H1 (cell line): ENCODE measurements around the gene LSM10. TPM values are rescaled to one million over a fixed set of nuclear protein-coding genes. Genes with fewer than 3 reads are reported as not detected.

ENCODE experiments used
- CTBP2 ChIP-seq: IDR thresholded peaks from 2 replicates; pipeline ENCODE4 v1.7.0; 2011; ENCODE audit warnings: borderline replicate concordance, mild to moderate bottlenecking, moderate library complexity, mixed read lengths, low read length; ENCODE audit not compliant: insufficient read depth, insufficient read length
- FOSL1 ChIP-seq: IDR thresholded peaks from 2 replicates; pipeline ENCODE4 v1.6.1; 2011; ENCODE audit warnings: mild to moderate bottlenecking, low read depth, low read length, moderate library complexity; ENCODE audit not compliant: insufficient read depth
- JUND ChIP-seq: IDR thresholded peaks from 2 replicates; pipeline ENCODE4 v1.6.1; 2011; ENCODE audit warnings: mild to moderate bottlenecking, improper control_type of control experiment, low read length
- MAFK ChIP-seq: IDR thresholded peaks from 2 replicates; pipeline ENCODE4 v1.6.1; 2012; ENCODE audit warnings: low read depth, mild to moderate bottlenecking, improper control_type of control experiment, low read length
- SP1 ChIP-seq: IDR thresholded peaks from 2 replicates; pipeline ENCODE4 v1.6.1; 2011; ENCODE audit warnings: low read depth, low read length
- ZNF274 ChIP-seq: IDR thresholded peaks from 2 replicates; pipeline ENCODE4 v1.7.0; 2012; ENCODE audit warnings: low read length, borderline replicate concordance; ENCODE audit errors: extremely low read depth
- polyA plus RNA-seq, 7 experiments: library from polyadenylated mRNA; depleted of rRNA in 3 of 7; stranded (reverse) in 5 of 7; unstranded in 2 of 7; fragments of >200 nt in 5 of 7; fragments of 200-250 nt in 2 of 7; gene quantifications; 1 replicate in 5 of 7; 2 replicates in 1 of 7; 4 replicates in 1 of 7; pipeline versions ENCODE4 v1.2.1 to v1.2.3, GENCODE V29; 2011 to 2013; ENCODE audit warnings: missing spikeins in 2 of 7, mixed read lengths in 2 of 7
- total RNA-seq: library from RNA; stranded (reverse); fragmentation: NEBNext Ultra II Directional; extraction: Animal tissue kit (Norgen Biotek cat#: 25700); gene quantifications from 2 replicates; pipeline ENCODE4 v1.2.1, GENCODE V29; 2021

The LSM10 gene
- total and polyA plus RNA-seq, 2 of the 8 experiments (the other 6 are each of a cell fraction or from before 2014, with no cell fraction given), result 59.5 to 140 TPM

- no peak for TF ChIP-seq ZNF274
- TF ChIP-seq SP1, result no peak
- TF ChIP-seq FOSL1, result no peak
- TF ChIP-seq MAFK, result no peak
- no peak for TF ChIP-seq JUND
- no peak for TF ChIP-seq CTBP2
These were observed 38.3 kb downstream of the LSM10 start (continued) for GRCh38 chr1:36359383-36359782.
